HG02840 (cell line): ENCODE data around the gene FILIP1.

Experiments
- ATAC-seq: cut with Tn5 transposase; IDR thresholded peaks from one replicate; pipeline ENCODE4 v1.9.1; 2021; ENCODE audit warnings: mild to moderate bottlenecking, moderate library complexity, moderate number of reproducible peaks; ENCODE audit not compliant: unreplicated experiment, low FRiP score

FILIP1 gene

DNA sequence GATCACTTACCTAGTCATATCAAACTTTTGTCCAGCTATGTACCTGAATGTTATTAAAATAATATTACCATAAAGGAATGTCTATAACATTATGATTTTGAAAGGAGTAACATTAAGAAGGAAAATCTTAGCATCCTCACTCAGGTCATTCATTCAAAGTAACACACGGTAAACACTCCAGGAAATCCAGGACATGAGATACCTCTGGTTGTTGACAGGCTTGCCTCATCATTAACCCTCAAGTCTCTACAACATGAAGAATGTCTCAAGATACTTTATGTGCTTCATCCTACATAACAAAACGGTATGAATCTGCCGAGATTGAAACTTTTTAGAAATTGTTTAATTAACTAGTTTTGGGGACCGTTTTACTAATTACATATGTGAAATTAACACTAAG, 690 bp upstream of the FILIP1 start:
- ATAC-seq, result no peak

DNA sequence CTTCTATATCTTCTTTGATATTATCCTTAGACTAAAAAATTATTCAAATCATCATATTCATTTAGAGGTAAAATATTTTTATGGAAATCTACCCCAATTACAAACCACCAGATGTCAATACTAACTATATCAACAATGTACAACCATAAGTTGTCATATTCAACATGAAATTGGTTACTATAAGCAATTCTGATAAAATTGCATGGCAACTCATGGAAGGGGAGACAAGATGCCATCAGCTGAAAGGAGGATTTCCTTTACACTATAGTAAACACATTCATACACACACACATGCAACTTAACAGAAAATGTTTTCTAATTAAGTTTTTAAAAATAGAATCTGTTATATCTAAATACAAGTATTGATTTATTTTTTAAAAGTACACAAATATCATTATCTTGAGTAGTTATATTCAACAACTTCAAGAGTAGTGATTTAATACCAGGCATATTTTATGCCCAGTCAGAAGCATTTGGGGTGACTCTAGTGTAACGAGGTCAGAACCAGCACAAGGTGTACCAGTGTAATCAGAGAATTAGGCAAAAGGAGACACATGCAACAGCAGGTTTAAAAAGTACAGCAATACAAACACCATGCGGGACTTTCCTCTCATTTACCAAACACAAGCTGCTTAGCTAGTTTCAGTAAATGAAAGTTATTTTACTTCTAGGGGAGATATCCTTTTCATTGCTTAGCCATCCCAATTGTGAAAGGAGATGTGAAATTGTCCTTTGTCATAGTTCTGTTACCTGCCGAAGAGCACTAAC, 1.0 kb downstream of the FILIP1 start:
- ATAC-seq, result no peak

DNA sequence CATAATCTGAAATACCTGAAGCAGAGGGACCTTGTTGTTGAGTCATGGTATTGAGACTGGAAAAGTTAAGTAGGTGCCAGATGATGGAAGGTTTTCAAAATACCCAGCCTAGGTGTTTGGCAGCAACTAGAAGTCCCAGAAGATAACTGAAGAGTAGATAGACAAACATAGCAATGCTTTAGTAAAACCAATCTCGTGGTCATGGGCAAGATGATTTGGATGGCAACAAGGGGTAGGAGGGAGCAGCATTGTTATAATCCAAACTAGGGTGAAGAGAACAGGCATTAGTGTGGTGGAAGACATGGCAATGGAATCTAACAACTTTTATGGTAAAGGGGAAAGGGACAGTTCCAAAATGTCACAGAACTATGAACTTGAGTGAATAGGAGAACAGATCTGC, 2.3 kb downstream of the FILIP1 start:
- no peak for ATAC-seq

DNA sequence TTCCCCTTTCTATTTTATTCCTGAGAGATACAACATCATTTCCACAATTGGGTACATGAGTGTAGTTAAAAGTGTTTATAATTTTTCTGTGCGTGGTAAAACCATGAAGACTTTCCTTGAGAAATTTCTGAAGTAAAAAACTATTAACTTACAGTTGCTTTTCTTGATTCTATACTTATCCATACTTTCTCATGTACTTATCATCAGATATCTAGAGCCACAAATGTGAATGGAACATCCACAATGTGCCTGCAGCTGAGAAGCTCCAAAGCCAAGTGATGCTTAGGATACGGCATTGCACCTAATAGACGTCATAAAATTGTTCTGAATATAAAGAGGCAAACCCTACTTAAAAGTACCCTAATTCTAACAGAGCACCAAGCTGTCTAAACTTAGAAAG, 2.9 kb downstream of the FILIP1 start:
- ATAC-seq, result no peak

DNA sequence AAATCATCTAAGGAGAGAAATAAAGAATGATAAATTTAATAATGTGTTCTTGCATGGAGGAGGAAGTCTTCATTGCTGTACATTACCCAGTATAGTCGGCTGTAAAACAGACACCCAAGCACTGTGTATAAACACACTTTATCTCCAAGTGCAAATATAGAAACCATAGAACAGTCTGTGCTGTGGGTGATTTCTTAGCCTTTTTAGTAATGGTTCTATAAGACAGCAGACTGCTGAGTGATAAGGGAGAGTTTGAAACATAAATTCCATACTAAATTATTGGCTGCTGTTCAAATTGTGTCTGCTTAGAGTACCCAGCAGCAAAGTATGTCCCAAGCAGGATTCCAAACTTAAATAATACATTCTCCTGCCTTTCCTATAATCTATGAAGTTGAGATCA, 4.6 kb downstream of the FILIP1 start:
- no peak for ATAC-seq

DNA sequence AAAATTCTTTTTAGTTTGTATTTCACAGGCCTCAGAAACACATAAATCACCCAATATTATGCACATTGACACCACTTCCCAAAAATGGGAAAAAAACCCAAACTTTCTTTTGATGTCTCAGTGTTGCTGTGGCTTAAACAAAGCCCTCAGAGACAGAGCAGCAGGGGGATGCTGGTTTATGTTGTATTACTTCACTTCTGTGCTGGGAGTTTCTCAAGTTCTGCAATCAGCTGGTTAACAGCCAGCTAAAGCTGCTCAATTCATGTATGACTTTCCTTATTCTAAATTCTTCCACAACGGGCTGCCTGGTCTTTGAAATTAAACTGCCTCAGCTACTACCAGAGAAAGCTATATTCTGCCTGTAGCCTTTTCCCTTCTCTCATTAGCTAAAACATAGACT, 5.6 kb downstream of the FILIP1 start:
- ATAC-seq, result no peak

DNA sequence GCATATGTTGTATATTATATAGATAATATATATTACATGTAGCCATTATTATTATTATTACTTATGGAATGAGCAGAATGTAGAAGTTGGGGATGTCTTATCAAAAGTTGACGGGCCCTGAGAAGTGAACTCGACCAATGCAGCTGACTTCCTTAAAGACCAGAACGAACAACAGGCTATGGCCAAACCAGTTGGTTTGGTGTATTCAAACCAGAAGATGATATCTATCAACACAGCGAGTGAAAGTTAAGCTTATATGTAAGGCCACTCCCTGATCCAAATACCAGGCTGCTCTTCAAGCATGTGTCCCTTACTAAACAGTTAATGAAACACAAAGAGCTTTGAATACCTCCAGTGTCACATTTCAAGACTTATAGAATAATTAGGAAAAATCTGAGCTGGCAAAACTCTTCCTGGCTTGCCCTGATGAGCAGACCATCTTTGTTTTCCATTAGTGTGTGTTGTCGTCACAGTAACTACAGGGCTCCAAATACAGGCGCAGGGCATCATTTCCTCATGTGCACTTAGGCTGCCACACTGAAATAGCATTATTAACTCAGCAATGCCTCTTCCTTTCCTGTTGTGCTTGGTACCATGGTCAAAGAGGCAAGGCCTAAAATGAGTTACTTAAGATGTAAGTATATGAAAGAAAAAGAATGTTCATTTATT, 6.6 kb downstream of the FILIP1 start:
- no peak for ATAC-seq

DNA sequence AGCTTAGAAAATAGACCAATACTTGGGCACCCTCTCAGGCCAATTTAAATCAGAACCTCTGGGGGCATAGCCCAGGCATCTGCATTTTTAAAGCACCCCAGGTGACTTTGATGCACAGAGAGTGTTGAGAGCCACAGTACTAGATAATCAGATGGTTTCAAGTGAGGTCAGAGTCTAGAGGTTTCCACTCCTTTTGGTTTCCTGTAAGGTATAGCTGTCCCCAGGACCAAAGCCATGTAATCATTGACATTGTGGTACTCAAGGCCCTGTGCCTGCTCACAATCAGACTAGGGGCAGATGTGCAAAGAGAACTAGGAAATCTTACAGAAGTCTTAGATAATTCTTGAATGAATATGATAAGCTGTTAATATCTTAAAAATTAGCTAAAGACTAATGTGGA, 9.1 kb downstream of the FILIP1 start:
- ATAC-seq, result peak; percentile 72

DNA sequence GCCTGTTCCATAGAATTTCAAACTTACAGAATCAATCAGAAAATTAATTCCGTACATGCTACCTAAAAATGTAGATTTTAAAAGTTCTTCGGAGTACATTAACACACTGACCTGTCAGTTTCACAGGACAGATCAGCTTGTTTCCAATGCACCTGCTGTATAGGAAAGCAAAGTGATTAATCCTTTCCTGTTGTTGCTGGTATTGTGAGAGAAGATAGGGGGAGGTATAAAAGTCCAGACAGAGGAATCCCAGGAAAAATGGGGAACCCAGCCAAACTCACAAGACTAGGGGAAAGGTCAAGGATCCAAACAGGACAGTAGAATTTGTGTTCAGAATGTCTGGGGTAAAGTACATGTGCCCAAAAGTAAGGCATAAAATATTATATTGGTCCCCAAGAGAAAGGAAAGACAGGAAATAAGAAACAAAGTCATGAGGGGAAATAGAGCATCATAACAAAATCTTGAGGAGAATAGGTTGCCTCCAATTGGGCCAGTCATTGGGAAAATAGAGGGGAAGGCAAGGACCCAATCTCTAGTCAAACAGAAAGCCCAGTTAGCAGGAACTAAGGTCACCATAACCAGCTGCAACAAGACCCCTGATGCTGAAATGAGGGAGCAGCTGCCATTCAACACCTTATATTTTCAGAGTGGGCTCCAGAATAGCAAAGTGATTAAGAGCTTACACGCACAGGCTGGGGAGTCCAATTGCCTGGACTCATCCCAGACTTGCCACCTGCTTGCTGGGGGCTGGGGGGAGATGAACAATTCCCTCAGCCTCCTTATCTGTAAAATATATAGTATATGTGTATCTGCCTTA, 10.3 kb downstream of the FILIP1 start:
- no peak for ATAC-seq

DNA sequence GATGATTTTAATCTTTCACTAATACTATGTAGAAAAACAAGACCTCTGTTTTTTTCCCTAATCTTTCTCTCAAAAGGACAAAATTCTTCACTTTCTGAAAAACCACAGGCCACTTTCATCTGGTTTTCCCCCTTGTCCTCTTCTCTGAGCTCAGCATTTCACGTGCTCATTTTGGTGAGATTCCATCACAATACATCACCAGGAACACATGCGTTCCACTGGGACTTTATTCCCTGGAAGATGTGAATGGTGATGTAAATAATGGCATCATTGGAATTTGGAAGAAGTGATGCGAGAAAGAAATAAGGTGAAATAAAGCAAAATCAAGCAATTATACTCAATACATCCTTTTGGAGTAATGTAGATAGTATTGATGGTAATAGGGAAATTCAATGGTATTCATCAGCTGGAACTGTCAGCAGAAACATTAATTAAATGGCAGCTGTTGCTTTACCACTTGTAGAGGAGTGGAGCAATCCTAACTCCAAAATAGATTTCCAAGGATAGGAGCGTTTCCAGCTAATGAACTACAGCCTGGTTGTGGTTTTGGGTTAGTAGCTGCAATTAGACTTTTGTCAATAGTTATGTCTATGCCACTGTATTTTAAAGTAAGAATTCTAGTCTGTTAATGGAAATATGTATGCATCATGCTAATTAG, 11.5 kb downstream of the FILIP1 start:
- no peak for ATAC-seq

DNA sequence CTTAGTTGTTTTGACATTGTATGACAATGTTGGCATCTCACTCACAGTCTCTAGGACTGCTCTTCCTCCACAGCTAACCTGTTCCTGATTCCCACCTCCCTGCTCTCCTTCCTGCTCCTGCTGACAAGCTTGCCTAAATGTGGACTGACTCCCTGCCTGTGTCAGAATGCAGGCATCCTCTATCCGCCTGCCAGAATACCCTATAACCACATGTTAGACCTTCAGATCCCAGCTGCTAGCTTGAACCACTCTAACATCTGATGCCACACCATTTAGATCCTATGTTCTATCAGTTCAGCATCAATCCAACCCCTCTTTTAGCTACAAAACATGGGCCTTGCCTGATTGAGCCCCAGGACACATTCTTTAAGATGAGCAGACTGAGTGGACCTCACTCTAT, 12.2 kb downstream of the FILIP1 start:
- ATAC-seq, result no peak

DNA sequence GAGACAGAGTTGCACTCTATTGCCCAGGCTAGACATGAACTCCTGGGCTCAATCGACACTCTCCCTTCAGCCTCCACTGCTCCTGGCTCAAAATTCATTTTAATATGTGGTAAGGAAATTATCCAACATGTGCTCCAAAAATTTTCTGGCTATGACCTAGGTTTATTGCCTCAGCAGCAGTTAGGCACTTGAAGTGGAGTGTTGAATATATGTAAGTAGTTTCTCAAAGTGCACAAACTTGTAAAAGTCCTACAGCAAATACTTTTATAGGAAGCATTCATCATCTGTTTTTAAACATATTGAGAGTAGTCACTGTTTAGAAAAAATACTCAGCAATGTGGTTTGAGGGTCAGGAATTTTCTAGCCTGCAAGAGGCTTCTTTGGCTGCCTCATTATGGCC, 13.2 kb downstream of the FILIP1 start:
- no peak for ATAC-seq

DNA sequence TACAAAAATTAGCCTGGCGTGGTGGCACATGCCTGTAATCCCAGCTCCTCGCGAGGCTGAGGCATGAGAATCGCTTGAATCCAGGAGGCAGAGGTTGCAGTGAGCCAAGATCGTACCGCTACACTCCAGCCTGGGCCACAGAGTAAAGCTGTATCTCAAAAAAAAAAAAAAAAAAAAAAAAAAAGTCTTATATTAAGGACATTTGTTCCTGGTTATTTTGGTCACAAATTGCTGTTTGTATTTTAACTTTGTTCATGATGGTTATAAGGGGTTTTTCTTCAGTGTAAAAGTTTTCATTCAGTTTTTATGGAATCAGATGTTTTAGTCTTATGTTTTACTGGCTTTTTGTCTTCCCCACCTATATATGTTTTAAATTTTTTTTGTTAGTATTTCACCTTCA, 13.9 kb downstream of the FILIP1 start:
- no peak for ATAC-seq

DNA sequence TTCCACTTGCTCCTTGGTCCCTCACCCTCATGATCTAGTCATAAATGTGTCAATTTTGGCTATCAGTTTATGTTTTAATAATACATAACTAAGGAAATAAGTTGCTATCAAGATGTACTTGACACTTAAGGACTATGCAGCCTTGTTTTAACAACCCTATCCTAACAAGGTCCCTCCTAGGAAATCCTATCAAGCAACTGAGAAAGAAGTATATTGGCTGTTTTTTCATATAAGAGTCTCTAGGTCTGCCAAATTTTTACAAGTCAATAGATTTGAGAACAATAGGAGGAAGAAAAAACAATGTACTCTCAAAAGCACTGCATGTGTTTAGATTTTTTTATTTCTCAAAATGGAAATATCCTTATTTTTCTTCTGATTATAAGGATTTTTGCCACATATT, 14.7 kb downstream of the FILIP1 start:
- ATAC-seq, result no peak

DNA sequence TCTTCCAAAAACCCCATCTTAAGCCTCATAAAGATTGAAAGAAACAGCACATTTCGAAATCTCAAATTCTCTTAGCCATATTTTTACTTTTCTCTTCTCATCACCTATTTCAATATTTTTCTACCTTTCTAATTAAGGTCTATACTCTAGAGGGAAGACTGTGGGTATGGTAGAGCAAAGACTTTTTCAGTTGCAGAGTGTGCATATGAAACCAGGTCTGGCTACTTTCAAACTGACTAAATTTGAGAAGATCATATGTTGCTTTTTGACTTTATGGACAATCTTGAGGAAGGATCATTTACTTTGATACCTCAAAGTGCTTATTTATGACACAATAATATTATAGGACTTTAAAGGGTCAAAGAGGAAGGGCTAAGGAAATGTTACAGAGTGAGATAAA, 20.7 kb downstream of the FILIP1 start:
- no peak for ATAC-seq

DNA sequence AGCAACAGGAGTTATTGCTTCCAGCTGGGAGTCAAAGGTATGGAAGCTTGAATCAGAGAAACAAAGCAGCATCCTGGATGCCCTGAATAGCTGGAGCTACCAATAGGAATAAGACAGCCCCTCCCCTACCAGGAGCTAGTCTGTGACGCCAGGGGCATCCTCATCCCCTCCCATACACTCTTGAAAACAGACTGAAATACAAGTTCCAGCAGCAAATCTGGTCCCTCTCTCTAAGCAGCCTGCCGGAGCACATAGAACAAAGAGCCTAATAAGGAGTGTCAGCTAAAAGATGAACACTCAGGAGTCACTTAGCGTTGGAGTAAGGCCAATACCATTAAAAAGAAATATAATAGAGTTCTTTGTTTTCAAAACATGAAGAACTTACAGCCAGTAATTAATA, 25.6 kb downstream of the FILIP1 start:
- no peak for ATAC-seq

DNA sequence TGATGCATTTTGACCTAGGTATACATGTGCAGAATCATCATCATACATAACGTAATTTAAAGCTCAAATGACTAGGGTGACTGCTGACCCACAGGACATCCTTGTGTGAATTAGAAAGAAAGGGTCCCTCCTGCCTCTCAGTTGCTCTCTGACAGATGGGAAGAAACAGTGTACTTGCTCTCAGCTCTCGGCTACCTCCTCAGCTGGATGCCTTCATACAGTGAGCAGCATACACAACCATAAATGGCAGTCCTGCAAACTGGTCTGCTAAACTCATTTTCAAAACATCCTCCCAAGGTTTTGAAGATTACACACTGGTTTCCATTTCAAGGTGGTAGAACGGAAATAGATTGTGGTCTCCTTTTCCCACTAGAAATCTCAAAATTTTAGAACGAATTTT, 26.3 kb downstream of the FILIP1 start:
- ATAC-seq, result no peak

DNA sequence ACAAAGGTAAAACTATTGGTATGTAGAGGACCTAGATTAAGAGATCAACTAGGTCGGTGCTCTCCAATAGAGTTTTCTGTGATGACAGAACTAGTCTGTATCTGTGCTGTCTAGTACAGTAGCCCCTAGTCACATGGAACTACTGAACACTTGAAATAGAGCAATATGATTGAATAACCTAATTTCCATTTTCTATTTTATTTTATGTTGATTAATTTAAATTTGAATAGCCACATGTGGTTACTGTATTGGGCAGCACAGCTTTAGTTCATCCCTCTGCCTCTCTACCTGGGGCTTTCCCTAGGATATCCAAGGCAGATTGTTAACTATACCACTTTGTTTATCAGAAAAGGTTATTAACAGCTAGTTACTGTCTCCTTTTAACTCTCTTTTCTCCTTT, 27.0 kb downstream of the FILIP1 start:
- ATAC-seq, result no peak

DNA sequence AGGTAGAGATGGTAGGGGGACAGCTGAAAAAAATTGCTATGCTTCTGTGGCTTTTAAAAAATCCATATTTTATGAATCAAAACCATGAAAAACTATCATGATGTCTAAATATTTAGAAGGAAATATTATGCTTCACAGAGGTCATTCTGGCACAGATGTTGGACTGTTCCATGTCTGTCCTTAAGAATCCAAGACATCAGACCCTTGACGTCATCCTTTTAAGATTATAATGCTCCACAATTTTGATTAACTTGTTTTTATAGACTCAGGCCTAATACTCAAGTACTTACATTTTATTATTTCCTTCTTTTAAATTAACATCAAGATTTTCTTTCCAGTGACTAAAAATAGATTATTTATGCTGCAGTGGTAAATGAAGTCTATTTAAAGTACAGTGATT, 29.7 kb downstream of the FILIP1 start:
- no peak for ATAC-seq

DNA sequence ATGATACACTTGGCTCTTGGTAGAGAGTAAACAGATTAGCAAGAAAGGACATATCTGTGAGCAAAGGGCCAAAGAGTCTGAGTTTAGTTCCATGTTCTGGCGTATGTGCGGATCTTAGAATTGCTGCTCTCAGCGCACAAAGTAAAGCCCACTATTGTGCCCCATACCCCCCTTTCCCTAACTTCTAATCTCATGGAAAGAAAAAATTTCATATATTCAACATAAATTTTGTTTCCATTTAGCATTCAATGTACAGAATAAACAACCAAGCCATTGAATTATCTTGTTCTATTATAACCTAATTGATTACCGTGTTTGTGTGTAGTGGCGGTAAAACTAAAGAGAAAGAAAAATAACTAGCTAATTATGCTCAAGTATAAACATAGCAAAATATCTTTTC, 30.5 kb downstream of the FILIP1 start:
- ATAC-seq, result no peak

DNA sequence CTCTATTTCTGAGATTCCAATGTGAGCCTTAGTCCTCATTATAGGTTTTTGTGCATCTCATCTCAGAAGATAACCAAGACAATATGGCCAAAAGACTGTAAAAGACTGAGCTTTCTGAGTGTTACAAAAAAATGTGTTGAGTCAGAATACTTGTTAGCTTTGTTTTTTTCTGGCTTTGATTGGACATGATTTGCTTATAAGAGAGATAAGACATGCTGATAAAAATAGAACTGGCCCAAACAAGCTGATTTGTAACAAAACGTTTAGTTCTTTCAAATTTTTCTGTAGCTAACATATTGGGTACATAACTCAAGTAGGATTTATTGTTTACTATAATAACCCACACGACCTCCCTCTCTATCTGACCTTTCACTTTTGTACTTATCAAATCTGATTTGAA, 32.9 kb downstream of the FILIP1 start:
- no peak for ATAC-seq
